ENCODE measurements around the gene GPR148. TPM values are rescaled to one million over a fixed set of nuclear protein-coding genes. Genes with fewer than 3 reads are reported as not detected.
A peak's percentile ranks its signal among the peaks of the same experiment; 100 is the strongest.
"Not testable (repeated sequence)": the region's sequence is repeated elsewhere in the genome, so short reads cannot be mapped to it uniquely, and the experiment has no call there.

Gene GPR148, protein sequence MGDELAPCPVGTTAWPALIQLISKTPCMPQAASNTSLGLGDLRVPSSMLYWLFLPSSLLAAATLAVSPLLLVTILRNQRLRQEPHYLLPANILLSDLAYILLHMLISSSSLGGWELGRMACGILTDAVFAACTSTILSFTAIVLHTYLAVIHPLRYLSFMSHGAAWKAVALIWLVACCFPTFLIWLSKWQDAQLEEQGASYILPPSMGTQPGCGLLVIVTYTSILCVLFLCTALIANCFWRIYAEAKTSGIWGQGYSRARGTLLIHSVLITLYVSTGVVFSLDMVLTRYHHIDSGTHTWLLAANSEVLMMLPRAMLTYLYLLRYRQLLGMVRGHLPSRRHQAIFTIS
- total RNA-seq (not detected), polyA plus RNA-seq (not detected)
- long read RNA-seq, donor 1, result 0 reads
- long read RNA-seq, donor 2, result 0 reads
- long read RNA-seq, donor 3, result 0 reads

DNA sequence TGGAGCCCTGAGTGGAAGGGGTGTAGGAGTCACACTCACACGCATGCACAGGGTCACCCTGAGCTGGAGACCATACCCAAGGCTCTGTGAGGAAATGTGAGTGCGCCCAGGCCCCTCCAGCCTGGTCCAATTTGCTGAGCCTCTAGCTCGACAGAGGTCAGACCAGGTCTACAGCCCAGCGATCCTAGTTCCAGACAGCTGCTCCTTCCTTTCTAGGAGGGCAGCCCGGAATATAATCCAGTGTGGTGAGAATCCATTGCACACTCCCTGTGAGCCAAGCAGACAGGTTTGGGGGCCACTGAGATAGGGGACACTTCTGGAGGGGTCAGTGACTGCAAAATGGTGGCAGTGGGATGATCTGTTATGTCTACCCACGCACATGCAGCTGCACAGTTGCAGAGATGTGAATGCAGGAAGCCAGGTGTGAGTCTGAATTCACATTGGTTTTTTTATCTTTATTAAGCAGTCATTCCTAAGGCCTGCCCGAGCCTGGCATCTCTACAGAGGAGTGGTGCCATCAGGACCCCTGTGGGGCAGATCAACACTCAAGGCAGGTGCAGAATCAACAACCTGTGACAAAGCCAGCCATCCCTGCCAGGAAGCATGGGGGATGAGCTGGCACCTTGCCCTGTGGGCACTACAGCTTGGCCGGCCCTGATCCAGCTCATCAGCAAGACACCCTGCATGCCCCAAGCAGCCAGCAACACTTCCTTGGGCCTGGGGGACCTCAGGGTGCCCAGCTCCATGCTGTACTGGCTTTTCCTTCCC lies at the start of gene GPR148:
Gene GPR148 (plus strand): TSS at position 522 of the 768 bp plus-strand sequence. CDS start 82 bp downstream, at position 604.
- Histone ChIP-seq H3K36me3 (no peaks in the 10 kb centered on the region), H3K27me3 (no peaks in the 10 kb centered on the region), H3K9me3 (no peaks in the 10 kb centered on the region), H3K27ac (no peak within 1 kb of the TSS), H3K4me3 (peak within 1 kb of the TSS; percentile 41), H3K4me1 (ENCODE audit: insufficient read depth) (peaks cover 1% of the 10 kb centered on the region)
- TF ChIP-seq, protein P1, sequence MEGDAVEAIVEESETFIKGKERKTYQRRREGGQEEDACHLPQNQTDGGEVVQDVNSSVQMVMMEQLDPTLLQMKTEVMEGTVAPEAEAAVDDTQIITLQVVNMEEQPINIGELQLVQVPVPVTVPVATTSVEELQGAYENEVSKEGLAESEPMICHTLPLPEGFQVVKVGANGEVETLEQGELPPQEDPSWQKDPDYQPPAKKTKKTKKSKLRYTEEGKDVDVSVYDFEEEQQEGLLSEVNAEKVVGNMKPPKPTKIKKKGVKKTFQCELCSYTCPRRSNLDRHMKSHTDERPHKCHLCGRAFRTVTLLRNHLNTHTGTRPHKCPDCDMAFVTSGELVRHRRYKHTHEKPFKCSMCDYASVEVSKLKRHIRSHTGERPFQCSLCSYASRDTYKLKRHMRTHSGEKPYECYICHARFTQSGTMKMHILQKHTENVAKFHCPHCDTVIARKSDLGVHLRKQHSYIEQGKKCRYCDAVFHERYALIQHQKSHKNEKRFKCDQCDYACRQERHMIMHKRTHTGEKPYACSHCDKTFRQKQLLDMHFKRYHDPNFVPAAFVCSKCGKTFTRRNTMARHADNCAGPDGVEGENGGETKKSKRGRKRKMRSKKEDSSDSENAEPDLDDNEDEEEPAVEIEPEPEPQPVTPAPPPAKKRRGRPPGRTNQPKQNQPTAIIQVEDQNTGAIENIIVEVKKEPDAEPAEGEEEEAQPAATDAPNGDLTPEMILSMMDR (IDR thresholded peaks at IDR 0.05), result no peak
- TF ChIP-seq POLR2A (IDR thresholded peaks at IDR 0.05) (no peak), EP300 (IDR thresholded peaks at IDR 0.05) (no peak)
- intact Hi-C loops (cut with DNase I), result no loop called here
- WGBS, 3 donors, result 50 to 65% (median 53%) methylated on average over 8 of the region's 8 CpGs
- no peak for DNase-seq

DNA sequence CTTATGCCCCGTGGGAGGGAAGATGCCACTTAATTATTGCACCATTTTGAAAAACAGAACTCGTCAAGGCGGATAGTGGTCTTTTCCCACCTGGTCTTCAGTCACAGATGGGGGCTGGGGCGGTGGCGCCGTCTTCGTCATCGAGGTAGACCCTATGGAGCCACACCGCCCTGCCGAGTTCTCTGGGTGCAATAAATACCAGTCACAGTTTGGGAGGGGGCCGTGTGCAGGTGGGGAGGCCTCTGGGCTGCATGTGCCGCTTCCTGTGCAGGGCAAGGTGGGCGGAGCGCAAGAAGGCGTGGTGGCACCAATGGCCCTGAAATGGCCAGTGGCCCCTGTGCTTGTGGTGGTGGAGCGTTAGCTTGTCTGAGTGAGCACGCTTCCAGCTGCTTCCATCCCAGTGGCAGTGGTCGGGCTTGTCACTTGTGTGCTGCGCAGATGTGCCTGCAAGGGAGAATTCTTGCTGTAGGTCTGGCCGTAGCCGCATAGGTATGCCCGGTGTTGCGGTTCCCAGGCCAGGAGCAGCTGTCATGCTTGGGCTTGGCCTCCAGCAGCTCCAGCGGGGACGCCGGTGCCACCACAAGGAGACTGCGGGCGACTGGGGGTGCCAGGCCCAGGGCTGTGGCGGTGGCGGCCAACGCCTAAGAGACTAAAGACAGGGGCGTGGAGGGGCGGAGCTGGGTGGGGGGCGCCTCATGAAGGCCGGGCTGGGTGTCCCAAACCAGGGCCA lies 36.7 kb upstream of the GPR148 start:
- H3K9me3 ChIP-seq; DNase-seq; H3K27me3 ChIP-seq; H3K4me3 ChIP-seq; intact Hi-C loops (cut with DNase I); H3K36me3 ChIP-seq; H3K4me1 ChIP-seq (ENCODE audit: insufficient read depth); H3K27ac ChIP-seq: not testable (repeated sequence)
- 33 to 55% (median 50%) methylated on average over 18 to 23 of the region's 35 CpGs for WGBS, 3 donors

DNA sequence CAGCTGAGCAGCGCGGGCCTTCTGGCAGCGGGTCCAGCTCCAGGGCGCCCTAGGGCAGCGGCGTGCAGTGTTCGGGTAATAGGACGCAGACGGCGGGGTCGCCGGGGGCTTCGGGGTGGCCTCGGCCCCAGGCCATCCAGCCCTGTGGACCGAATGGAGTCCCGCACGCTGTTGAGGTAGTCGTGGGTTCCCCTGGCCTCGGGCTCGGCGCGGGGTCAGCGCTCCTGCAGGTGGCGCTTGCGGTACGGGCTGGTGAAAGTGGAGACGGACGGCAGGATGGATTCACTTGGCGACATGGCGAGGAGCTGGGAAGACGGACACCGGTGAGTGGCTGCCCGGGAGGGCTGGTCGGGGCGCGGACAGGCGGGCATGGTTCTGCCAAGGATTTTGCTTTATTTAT lies 35.4 kb upstream of the GPR148 start:
- peak in 1 of 5 donors; percentile 29 for DNase-seq
- H3K4me1 ChIP-seq (ENCODE audit: insufficient read depth); intact Hi-C loops (cut with DNase I); H3K9me3 ChIP-seq; H3K27ac ChIP-seq; H3K36me3 ChIP-seq; H3K4me3 ChIP-seq; H3K27me3 ChIP-seq: not testable (repeated sequence)
- 1 to 2% (median 1%) methylated on average over 20 to 37 of the region's 37 CpGs for WGBS, 3 donors

DNA sequence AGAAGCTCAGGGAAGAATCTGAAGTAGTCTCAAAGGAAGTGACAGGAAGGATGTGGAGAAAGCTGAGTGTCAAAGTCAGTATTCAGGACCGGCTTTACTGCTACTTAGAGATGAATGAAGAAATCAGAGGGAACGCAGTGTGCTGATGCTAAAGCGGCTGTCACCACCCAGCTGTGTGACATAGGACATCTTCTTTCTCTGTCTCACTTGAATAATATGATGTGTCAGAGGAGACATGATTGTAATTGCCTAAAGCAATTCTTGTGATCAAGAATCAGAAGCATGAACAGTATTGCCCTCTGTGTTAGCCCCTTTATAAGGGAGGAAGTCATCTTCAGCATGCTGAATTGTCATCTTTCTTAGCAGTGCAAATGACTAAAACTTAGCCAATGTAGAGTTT lies 25.6 kb upstream of the GPR148 start:
- H3K27ac ChIP-seq; H3K9me3 ChIP-seq; H3K27me3 ChIP-seq; H3K36me3 ChIP-seq; intact Hi-C loops (cut with DNase I); H3K4me3 ChIP-seq; DNase-seq; H3K4me1 ChIP-seq (ENCODE audit: insufficient read depth): not testable (repeated sequence)
- WGBS, 3 donors, result 82 to 95% (median 84%) methylated on average over 3 of the region's 3 CpGs

DNA sequence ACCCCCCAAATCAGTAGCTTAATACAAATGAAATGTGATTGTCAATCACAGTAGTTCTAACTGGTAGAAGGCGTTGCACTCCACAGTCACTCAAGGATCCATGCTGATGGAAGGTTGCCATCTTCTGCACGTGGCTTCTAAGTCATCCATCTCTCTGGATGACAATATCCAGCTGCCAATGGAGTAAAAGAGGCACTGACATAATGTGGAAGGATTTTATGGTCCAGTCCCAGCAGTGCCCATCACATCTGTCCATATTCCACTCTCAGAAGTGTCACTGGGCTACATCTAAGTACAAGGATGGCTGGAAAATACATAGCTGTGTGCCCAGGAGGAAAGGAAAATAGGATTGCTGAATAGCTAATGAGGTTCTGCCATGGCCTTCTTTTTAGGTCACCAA lies 14.1 kb upstream of the GPR148 start:
- H3K9me3 ChIP-seq; H3K4me1 ChIP-seq (ENCODE audit: insufficient read depth); H3K36me3 ChIP-seq; intact Hi-C loops (cut with DNase I); DNase-seq; H3K27ac ChIP-seq; H3K27me3 ChIP-seq; H3K4me3 ChIP-seq: not testable (repeated sequence)
- WGBS, 3 donors, result no CpG with 5 or more reads among the region's 2 CpGs

DNA sequence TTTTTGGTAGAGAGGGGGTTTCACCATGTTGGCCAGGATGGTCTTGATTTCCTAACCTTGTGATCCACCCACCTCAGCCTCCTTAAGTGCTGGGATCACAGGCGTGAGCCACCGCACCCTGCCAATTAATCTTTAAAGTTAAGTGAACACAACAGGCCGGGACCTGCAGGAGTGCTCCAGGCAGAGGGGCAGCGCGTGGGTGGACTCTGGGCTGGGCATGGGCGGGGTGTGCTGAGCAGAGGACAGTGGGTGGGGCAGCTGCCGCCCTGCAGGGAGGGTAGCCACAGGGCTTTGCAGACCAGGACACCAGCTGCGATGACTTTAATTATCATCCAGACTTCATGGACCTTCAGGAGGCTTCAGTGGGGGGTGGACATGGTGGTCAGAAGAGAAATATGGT lies 8.8 kb upstream of the GPR148 start:
- H3K36me3 ChIP-seq, result no peaks in the 10 kb centered on the region
- no peak for TF ChIP-seq POLR2A (IDR thresholded peaks at IDR 0.05)
- TF ChIP-seq, protein P1 (IDR thresholded peaks at IDR 0.05), result no peak
- no peak for TF ChIP-seq EP300 (IDR thresholded peaks at IDR 0.05)
- no peak for DNase-seq
- 81 to 88% (median 86%) methylated on average over 8 of the region's 8 CpGs for WGBS, 3 donors
- H3K4me3 ChIP-seq, result no peak overlapping the region
- H3K4me1 ChIP-seq (ENCODE audit: insufficient read depth), result no peaks in the 10 kb centered on the region
- no peaks in the 10 kb centered on the region for H3K9me3 ChIP-seq
- intact Hi-C loops (cut with DNase I), result no loop called here
- no peak overlapping the region for H3K27ac ChIP-seq
- H3K27me3 ChIP-seq, result no peaks in the 10 kb centered on the region
